ENCODE results near the gene SAXO1. TPM values are rescaled to one million over a fixed set of nuclear protein-coding genes. Genes with fewer than 3 reads are reported as not detected.

SAXO1 gene, protein sequence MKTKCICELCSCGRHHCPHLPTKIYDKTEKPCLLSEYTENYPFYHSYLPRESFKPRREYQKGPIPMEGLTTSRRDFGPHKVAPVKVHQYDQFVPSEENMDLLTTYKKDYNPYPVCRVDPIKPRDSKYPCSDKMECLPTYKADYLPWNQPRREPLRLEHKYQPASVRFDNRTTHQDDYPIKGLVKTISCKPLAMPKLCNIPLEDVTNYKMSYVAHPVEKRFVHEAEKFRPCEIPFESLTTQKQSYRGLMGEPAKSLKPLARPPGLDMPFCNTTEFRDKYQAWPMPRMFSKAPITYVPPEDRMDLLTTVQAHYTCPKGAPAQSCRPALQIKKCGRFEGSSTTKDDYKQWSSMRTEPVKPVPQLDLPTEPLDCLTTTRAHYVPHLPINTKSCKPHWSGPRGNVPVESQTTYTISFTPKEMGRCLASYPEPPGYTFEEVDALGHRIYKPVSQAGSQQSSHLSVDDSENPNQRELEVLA
- total RNA-seq (under 1 TPM; under 0.01 to 0.05 TPM), polyA plus RNA-seq (under 1 TPM in 1 of 2 donors, not detected in 1; 0.01 TPM)

DNA sequence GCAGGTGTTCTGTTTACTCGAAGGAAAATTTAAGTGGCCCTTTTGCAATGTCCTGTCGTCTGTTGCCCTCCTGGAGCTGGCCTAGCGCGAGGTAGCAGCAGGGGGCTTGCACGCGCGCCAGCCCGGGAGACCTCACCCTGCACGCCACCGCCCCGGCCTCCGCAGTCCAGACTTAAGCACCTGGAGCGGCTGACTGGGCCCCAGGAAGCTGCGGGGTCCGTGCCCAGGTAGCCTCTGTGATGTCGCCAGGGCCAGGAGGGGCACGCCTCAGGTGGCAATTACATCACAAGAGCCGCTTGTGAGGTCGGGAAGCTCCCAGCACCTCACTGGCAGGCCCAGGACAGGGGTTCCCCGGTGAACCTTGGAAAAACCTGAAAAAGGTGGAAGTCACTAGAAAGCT is at the start of gene SAXO1:
Gene SAXO1 (minus strand): TSS at position 195 of the 400 bp plus-strand sequence. CDS start 301 bp downstream, outside the sequence.
- no peak within 1 kb of the TSS for H3K4me3 ChIP-seq (ENCODE audit: low read depth in 1 of 3, low read length in 3 of 3)
- H3K9me3 ChIP-seq (ENCODE audit: control insufficient read depth in 4 of 4, low read length in 3 of 4): no peaks in the 10 kb centered on the region
- H3K4me1 ChIP-seq (ENCODE audit: control insufficient read depth in 4 of 4, insufficient read depth in 4 of 4, low read length in 3 of 4): no peaks in the 10 kb centered on the region
- H3K36me3 ChIP-seq (ENCODE audit: control insufficient read depth in 4 of 4, insufficient read depth in 3 of 4, low read depth in 1 of 4, low read length in 3 of 4): no peaks in the 10 kb centered on the region
- DNase-seq (ENCODE audit: low spot score): no peak
- H3K9ac ChIP-seq (ENCODE audit: low read depth in 1 of 2, low read length in 2 of 2): no peak within 1 kb of the TSS
- peaks cover 0 to 3% (median 0%) of the 10 kb centered on the region in 4 donors for H3K27me3 ChIP-seq (ENCODE audit: control insufficient read depth in 4 of 4, insufficient read depth in 4 of 4, low read length in 3 of 4)
- WGBS: 77% methylated on average over 20 of the region's 20 CpGs
- no peak within 1 kb of the TSS for H3K27ac ChIP-seq (ENCODE audit: low read depth in 1 of 2, low read length in 2 of 2)
- TF ChIP-seq, protein P1, sequence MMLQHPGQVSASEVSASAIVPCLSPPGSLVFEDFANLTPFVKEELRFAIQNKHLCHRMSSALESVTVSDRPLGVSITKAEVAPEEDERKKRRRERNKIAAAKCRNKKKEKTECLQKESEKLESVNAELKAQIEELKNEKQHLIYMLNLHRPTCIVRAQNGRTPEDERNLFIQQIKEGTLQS (IDR thresholded peaks at IDR 0.05): no peak
- TF ChIP-seq NR2F2 (IDR thresholded peaks at IDR 0.05): no peak
- no peak for TF ChIP-seq HNF4A (conservative IDR thresholded peaks at IDR 0.05)
- TF ChIP-seq FOXA2 (IDR thresholded peaks at IDR 0.05): no peak
- TF ChIP-seq, protein P2, sequence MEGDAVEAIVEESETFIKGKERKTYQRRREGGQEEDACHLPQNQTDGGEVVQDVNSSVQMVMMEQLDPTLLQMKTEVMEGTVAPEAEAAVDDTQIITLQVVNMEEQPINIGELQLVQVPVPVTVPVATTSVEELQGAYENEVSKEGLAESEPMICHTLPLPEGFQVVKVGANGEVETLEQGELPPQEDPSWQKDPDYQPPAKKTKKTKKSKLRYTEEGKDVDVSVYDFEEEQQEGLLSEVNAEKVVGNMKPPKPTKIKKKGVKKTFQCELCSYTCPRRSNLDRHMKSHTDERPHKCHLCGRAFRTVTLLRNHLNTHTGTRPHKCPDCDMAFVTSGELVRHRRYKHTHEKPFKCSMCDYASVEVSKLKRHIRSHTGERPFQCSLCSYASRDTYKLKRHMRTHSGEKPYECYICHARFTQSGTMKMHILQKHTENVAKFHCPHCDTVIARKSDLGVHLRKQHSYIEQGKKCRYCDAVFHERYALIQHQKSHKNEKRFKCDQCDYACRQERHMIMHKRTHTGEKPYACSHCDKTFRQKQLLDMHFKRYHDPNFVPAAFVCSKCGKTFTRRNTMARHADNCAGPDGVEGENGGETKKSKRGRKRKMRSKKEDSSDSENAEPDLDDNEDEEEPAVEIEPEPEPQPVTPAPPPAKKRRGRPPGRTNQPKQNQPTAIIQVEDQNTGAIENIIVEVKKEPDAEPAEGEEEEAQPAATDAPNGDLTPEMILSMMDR (IDR thresholded peaks at IDR 0.05; ENCODE audit: low read depth, low read length, missing input control): no peak
- no peak for TF ChIP-seq TAF1 (conservative IDR thresholded peaks at IDR 0.05)
- no peak for TF ChIP-seq HNF4G (IDR thresholded peaks at IDR 0.05)
- no peak for TF ChIP-seq SP1 (IDR thresholded peaks at IDR 0.05)
- TF ChIP-seq, protein P3, sequence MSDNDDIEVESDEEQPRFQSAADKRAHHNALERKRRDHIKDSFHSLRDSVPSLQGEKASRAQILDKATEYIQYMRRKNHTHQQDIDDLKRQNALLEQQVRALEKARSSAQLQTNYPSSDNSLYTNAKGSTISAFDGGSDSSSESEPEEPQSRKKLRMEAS (IDR thresholded peaks at IDR 0.05): no peak
- no peak for TF ChIP-seq FOXA1 (IDR thresholded peaks at IDR 0.05)
- no peak for TF ChIP-seq RXRA (IDR thresholded peaks at IDR 0.05)
- TF ChIP-seq GABPA (IDR thresholded peaks at IDR 0.05 in 1 of 2, conservative IDR thresholded peaks at IDR 0.05 in 1 of 2): no peak
- TF ChIP-seq JUND (IDR thresholded peaks at IDR 0.05): no peak

DNA sequence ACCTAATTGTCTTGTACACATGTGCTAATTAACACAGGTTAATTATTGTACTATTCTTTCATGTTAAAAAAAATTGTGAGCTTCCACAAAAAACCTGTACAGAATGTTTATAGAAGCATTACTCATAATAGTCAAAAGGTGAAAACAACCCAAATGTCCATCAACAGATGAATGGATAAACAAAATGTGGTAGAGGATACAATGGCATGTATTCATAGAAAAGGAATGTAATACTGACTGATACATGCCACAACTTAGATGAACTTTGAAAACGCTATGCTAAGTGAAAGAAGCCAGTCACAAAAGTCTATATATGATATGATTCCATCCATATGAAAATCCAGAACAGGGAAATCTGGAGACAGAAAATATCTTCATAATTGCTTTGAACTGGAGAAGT is 41.8 kb upstream of the SAXO1 start:
- H3K4me3 ChIP-seq (ENCODE audit: low read depth in 1 of 3, low read length in 3 of 3): no peak overlapping the region
- no peak overlapping the region for H3K27ac ChIP-seq (ENCODE audit: low read depth in 1 of 2, low read length in 2 of 2)
- H3K27me3 ChIP-seq (ENCODE audit: control insufficient read depth in 4 of 4, insufficient read depth in 4 of 4, low read length in 3 of 4): no peaks in the 10 kb centered on the region
- no peak for TF ChIP-seq FOXA1 (IDR thresholded peaks at IDR 0.05)
- TF ChIP-seq NR2F2 (IDR thresholded peaks at IDR 0.05): no peak
- TF ChIP-seq RXRA (IDR thresholded peaks at IDR 0.05): no peak
- TF ChIP-seq SP1 (IDR thresholded peaks at IDR 0.05): no peak
- TF ChIP-seq TAF1 (conservative IDR thresholded peaks at IDR 0.05): no peak
- no peak for TF ChIP-seq HNF4A (conservative IDR thresholded peaks at IDR 0.05)
- no peak for TF ChIP-seq EGR1 (IDR thresholded peaks at IDR 0.05; ENCODE audit: low read depth in 2 of 2)
- TF ChIP-seq YY1 (IDR thresholded peaks at IDR 0.05): no peak
- TF ChIP-seq RAD21 (IDR thresholded peaks at IDR 0.05): no peak
- no peak for TF ChIP-seq GABPA (IDR thresholded peaks at IDR 0.05 in 1 of 2, conservative IDR thresholded peaks at IDR 0.05 in 1 of 2)
- no peak for TF ChIP-seq JUND (IDR thresholded peaks at IDR 0.05)
- TF ChIP-seq, protein P2 (IDR thresholded peaks at IDR 0.05; ENCODE audit: low read depth, low read length, missing input control): no peak
- TF ChIP-seq, protein P3 (IDR thresholded peaks at IDR 0.05): no peak
- TF ChIP-seq, protein P4, sequence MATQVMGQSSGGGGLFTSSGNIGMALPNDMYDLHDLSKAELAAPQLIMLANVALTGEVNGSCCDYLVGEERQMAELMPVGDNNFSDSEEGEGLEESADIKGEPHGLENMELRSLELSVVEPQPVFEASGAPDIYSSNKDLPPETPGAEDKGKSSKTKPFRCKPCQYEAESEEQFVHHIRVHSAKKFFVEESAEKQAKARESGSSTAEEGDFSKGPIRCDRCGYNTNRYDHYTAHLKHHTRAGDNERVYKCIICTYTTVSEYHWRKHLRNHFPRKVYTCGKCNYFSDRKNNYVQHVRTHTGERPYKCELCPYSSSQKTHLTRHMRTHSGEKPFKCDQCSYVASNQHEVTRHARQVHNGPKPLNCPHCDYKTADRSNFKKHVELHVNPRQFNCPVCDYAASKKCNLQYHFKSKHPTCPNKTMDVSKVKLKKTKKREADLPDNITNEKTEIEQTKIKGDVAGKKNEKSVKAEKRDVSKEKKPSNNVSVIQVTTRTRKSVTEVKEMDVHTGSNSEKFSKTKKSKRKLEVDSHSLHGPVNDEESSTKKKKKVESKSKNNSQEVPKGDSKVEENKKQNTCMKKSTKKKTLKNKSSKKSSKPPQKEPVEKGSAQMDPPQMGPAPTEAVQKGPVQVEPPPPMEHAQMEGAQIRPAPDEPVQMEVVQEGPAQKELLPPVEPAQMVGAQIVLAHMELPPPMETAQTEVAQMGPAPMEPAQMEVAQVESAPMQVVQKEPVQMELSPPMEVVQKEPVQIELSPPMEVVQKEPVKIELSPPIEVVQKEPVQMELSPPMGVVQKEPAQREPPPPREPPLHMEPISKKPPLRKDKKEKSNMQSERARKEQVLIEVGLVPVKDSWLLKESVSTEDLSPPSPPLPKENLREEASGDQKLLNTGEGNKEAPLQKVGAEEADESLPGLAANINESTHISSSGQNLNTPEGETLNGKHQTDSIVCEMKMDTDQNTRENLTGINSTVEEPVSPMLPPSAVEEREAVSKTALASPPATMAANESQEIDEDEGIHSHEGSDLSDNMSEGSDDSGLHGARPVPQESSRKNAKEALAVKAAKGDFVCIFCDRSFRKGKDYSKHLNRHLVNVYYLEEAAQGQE (IDR thresholded peaks at IDR 0.05): no peak
- TF ChIP-seq, protein P5, sequence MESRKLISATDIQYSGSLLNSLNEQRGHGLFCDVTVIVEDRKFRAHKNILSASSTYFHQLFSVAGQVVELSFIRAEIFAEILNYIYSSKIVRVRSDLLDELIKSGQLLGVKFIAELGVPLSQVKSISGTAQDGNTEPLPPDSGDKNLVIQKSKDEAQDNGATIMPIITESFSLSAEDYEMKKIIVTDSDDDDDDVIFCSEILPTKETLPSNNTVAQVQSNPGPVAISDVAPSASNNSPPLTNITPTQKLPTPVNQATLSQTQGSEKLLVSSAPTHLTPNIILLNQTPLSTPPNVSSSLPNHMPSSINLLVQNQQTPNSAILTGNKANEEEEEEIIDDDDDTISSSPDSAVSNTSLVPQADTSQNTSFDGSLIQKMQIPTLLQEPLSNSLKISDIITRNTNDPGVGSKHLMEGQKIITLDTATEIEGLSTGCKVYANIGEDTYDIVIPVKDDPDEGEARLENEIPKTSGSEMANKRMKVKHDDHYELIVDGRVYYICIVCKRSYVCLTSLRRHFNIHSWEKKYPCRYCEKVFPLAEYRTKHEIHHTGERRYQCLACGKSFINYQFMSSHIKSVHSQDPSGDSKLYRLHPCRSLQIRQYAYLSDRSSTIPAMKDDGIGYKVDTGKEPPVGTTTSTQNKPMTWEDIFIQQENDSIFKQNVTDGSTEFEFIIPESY (IDR thresholded peaks at IDR 0.05): no peak
- TF ChIP-seq, protein P1 (IDR thresholded peaks at IDR 0.05): no peak
- no peak for TF ChIP-seq HNF4G (IDR thresholded peaks at IDR 0.05)
- no peak for TF ChIP-seq FOXA2 (IDR thresholded peaks at IDR 0.05)
- peaks cover 5 to 37% (median 17%) of the 10 kb centered on the region in 4 donors for H3K36me3 ChIP-seq (ENCODE audit: control insufficient read depth in 4 of 4, insufficient read depth in 3 of 4, low read depth in 1 of 4, low read length in 3 of 4)
- H3K9ac ChIP-seq (ENCODE audit: low read depth in 1 of 2, low read length in 2 of 2): no peak overlapping the region
- H3K9me3 ChIP-seq (ENCODE audit: control insufficient read depth in 4 of 4, low read length in 3 of 4): no peaks in the 10 kb centered on the region
- H3K4me1 ChIP-seq (ENCODE audit: control insufficient read depth in 4 of 4, insufficient read depth in 4 of 4, low read length in 3 of 4): no peaks in the 10 kb centered on the region
- 84% methylated on average over 1 of the region's 1 CpG for WGBS
- no peak for DNase-seq (ENCODE audit: low spot score)
